Neural cell (in vitro differentiated cells): Measurements from ENCODE around the gene KLHL2.

ENCODE experiments used
- CTCF ChIP-seq: fragments of 450-650 bp; IDR thresholded peaks from 2 replicates; pipeline ENCODE4 v1.5.1; 2014; ENCODE audit warnings: antibody characterized with exemption, mild to moderate bottlenecking, moderate library complexity; ENCODE audit not compliant: poor library complexity, severe bottlenecking
- EP300 ChIP-seq: fragments of 450-650 bp; conservative IDR thresholded peaks from 2 replicates; pipeline ENCODE4 v1.6.1; 2014; ENCODE audit warnings: antibody characterized with exemption, mild to moderate bottlenecking, moderate library complexity; ENCODE audit not compliant: poor library complexity, severe bottlenecking
- EZH2 ChIP-seq: fragments of 200-600, 300-800 bp; shearing (Covaris generic), sonication (generic); IDR thresholded peaks from 2 replicates; pipeline ENCODE4 v1.6.1; 2014; ENCODE audit warnings: antibody characterized with exemption, low read length, borderline replicate concordance, mild to moderate bottlenecking; ENCODE audit not compliant: insufficient read depth, poor library complexity, severe bottlenecking
- MXI1 ChIP-seq: fragments of 450-650 bp; conservative IDR thresholded peaks from 2 replicates; pipeline ENCODE4 v1.6.1; 2014; ENCODE audit warnings: antibody characterized with exemption, mild to moderate bottlenecking; ENCODE audit not compliant: poor library complexity, severe bottlenecking
- POLR2AphosphoS5 ChIP-seq: IDR thresholded peaks from 2 replicates; pipeline ENCODE4 v1.6.1; 2012
- SMC3 ChIP-seq: fragments of 450-650 bp; conservative IDR thresholded peaks from 2 replicates; pipeline ENCODE4 v1.6.1; 2014; ENCODE audit warnings: antibody characterized with exemption, mild to moderate bottlenecking, moderate library complexity; ENCODE audit not compliant: poor library complexity
- TF ChIP-seq, protein P1 (sequence below): IDR thresholded peaks from 2 replicates; pipeline ENCODE4 v1.6.1; 2012; ENCODE audit warnings: borderline replicate concordance

DNA sequence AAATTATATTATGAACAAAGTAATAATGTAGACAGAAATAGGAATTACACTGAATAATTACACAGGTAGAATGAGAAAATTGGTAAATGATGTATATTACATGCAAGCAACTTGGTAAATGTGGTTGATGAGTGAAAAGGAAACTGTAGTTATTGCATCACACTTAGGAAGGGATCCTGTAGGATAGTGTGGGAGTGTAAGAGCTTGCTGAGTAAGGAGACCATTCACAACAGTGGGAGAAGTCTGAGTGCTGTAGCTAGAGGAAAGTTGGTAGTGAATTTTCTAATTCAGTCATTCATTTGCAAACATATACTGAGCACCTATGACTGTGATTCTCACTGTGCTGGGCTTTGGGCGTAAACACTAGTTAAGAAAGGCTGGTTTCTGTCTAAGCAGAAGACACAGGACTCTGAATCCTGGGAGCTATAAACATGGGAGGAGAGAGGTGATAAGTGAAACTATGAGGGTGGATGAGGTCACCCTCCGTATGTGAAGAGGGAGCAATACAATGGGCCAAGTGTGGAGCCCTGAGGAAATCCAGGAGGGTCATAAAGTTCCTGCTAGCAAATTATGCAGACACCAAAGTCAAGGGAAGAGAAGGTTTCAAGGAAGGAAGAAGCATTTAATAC lies 157.2 kb downstream of the KLHL2 start:
- no peak for TF ChIP-seq EZH2
- no peak for TF ChIP-seq CTCF
- TF ChIP-seq POLR2AphosphoS5: no peak
- TF ChIP-seq EP300: no peak
- TF ChIP-seq MXI1: no peak
- TF ChIP-seq, protein P1, sequence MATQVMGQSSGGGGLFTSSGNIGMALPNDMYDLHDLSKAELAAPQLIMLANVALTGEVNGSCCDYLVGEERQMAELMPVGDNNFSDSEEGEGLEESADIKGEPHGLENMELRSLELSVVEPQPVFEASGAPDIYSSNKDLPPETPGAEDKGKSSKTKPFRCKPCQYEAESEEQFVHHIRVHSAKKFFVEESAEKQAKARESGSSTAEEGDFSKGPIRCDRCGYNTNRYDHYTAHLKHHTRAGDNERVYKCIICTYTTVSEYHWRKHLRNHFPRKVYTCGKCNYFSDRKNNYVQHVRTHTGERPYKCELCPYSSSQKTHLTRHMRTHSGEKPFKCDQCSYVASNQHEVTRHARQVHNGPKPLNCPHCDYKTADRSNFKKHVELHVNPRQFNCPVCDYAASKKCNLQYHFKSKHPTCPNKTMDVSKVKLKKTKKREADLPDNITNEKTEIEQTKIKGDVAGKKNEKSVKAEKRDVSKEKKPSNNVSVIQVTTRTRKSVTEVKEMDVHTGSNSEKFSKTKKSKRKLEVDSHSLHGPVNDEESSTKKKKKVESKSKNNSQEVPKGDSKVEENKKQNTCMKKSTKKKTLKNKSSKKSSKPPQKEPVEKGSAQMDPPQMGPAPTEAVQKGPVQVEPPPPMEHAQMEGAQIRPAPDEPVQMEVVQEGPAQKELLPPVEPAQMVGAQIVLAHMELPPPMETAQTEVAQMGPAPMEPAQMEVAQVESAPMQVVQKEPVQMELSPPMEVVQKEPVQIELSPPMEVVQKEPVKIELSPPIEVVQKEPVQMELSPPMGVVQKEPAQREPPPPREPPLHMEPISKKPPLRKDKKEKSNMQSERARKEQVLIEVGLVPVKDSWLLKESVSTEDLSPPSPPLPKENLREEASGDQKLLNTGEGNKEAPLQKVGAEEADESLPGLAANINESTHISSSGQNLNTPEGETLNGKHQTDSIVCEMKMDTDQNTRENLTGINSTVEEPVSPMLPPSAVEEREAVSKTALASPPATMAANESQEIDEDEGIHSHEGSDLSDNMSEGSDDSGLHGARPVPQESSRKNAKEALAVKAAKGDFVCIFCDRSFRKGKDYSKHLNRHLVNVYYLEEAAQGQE: no peak
- no peak for TF ChIP-seq SMC3
